Muscle of arm (tissue), 12 donors: Measurements from ENCODE around the gene TIMP1. TPM values are rescaled to one million over a fixed set of nuclear protein-coding genes. Genes with fewer than 3 reads are reported as not detected.
"Not testable (repeated sequence)": the region's sequence is repeated elsewhere in the genome, so short reads cannot be mapped to it uniquely, and the experiment has no call there.

Experiments
- DNase-seq: peaks from one replicate; pipeline ENCODE4 v3.0.0-alpha.2; 2013
- polyA plus RNA-seq, 12 donors: library from polyadenylated mRNA; unstranded; fragments of 120-200 nt; gene quantifications; one replicate each; pipeline ENCODE4 v1.2.1, GENCODE V29; 2013; ENCODE audit not compliant: insufficient read length in 12 of 12

Gene TIMP1
- polyA plus RNA-seq, 12 donors: 101 to 174 (median 134) TPM; not detected in 1

GRCh38 chrX:47595716-47596251 lies 13.5 kb downstream of the TIMP1 start:
- DNase-seq: no peak

DNA sequence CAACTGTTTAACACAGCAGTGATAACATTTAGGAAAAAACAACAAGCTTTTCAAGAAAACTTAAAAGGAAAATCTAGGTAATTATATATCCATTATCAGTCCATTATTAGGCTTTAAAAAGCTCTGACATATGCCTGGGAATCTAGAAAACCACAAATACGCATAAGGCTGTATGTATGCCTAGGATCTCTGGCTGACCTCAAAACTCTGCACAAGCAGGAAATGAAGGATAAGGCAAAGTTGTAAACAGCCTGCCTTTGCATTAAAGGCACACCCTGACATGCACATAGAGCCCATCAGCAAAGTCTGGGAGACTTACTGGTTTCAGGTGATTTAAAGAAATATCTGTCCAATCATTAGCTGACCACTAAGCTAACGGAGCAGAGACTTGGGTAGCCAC lies 14.0 kb downstream of the TIMP1 start:
- no peak for DNase-seq

DNA sequence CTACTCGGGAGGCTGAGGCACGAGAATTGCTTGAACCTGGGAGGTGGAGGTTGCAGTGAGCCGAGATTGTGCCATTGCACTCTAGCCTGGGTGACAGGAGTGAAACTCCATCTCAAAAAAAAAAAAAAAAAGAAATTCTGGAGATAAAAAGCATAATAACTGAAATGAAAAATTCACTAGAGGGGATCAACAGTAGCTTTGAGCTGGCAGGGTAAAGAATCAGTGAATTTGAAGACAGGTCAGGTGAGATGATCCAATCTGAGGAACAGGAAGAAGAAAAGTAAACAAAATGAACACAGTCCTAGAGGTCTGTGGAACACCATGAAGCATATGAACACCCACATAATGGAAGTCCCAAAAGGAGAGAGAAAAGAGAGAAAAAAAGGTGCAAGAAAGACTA lies 15.0 kb downstream of the TIMP1 start:
- no peak for DNase-seq

- not testable (repeated sequence) for DNase-seq
Observed at GRCh38 chrX:47603125-47603524, 20.9 kb downstream of the TIMP1 start.

DNA sequence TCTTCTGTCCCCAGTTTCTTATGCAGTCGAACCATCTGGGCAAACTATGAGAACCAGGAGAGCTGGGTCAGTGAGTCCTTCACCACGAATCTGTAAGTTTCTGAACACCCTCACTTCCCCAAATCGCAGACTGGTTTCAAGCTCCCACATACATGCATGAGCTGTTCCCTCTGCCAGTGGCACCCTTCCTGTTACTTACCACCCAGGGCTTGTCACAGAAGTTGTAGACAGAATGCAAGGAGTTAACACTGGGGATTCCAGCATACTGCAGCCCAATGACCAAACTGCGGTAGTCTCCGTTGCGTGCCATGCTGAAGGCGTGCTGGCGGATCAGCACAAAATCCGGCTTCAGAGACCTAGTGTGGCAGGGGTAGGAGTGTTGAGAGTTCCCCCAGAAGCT lies 22.8 kb downstream of the TIMP1 start:
- no peak for DNase-seq

GRCh38 chrX:47607091-47607490 lies 24.9 kb downstream of the TIMP1 start:
- DNase-seq: no peak

GRCh38 chrX:47608130-47608810 lies 26.0 kb downstream of the TIMP1 start:
- DNase-seq: no peak

- DNase-seq: no peak
Observed at GRCh38 chrX:47610511-47610910, 28.3 kb downstream of the TIMP1 start.

- no peak for DNase-seq
Observed at GRCh38 chrX:47611489-47611888, 29.3 kb downstream of the TIMP1 start.

- no peak for DNase-seq
Observed at GRCh38 chrX:47611926-47612325, 29.7 kb downstream of the TIMP1 start.

GRCh38 chrX:47612418-47612817 lies 30.2 kb downstream of the TIMP1 start:
- no peak for DNase-seq

- no peak for DNase-seq
Observed at GRCh38 chrX:47613082-47613481, 30.8 kb downstream of the TIMP1 start.

DNA sequence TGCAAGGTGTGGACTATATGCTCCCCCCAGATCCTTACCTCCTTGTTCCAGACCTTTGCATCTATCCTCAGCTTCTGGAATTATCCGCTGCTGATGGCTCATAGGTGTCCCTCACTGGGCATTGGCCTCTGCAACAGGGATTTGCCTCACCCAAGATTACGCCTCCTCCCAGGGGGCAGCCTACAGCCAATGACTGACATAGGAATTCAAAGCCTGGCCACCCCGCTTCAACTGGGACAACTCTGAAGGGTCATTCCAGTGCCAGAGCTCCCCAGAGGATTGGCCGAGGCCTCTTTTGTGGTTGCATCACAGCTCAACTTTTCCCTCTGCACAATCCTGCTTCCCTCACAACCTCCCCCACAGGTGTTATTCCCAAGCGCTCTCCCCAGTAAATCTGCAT lies 32.4 kb downstream of the TIMP1 start:
- no peak for DNase-seq

DNA sequence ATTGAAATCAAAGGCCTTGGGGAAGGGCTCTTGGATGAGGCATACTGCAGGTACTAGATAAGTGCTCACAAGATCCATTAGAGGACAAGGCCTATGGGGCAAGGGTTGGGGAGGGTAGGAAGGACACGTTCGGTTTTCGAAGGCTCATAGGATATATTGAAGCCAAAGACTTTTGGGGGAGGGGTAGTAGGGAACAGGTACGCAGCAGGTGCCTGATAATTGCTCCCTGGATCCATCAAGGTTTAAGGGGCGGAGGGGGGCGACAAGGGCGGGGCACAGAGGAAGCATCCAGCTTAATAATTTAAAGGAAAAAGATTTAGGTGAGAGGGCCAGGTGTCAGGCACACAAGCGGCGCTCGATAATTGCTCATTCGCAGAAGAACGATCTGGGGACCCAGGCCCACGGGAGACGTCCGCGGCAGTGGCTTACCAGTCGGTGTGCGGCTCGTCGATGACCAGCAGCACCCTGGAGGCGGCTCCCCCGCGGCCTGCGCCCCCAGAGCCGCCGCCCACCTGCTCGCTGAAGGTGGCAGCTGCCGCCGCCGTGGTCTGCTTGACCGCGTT lies 36.8 kb downstream of the TIMP1 start:
- no peak for DNase-seq

GRCh38 chrX:47619486-47620302 lies 37.5 kb downstream of the TIMP1 start, which contains the start of gene SYN1:
Gene SYN1 (minus strand): TSS chrX:47619857. CDS start chrX:47619728, 129 bp downstream.
- DNase-seq: peak; percentile 76

- DNase-seq: no peak
Observed at GRCh38 chrX:47620303-47620685, 38.1 kb downstream of the TIMP1 start.

- no peak for DNase-seq
Observed at GRCh38 chrX:47621851-47622250, 39.6 kb downstream of the TIMP1 start.

DNA sequence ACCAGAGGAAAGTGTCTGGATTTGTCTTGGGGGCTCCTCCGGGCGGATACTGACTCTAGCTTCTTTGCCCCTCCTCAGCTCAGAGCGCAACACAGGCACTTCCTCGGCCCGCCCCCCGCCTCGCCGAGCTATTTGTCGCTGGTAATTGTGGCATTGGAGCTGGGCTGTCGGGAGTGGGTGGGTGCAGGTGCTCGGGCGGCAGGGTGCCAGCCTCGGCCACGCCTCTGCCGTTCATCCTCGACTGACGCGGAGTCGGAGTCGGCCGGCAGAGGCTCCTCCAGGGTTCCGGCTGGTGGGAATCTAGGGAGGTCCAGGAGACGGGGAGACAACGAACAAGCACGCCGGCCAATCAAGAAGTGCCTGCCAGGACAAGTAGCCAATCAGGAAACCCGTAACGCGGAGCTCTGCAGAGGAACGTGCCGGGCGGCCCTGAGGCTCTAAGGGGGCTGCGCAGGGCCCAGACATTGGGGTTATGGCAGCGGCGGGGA lies 41.3 kb downstream of the TIMP1 start:
- DNase-seq: peak; percentile 55

DNA sequence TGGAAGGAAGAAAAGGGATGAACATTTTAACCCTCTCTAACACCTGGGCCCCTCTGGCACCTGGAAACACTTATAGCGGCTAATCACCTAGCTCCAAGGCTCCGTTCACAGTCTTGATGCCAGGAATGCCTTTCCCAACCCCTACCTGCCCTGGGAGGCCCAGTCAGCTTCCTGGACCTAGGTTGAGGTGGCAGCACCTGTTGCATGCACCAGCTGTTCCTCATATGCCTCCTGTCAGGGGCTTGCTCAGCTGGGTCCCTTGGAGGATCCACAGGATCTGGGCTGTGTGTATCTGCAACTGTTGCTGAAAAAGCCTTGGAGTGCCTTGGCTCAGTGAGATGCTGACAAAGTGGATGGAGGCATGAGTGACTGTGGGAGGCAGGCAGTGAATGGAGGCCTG lies 43.1 kb downstream of the TIMP1 start:
- DNase-seq: no peak

GRCh38 chrX:47628982-47629381 lies 46.7 kb downstream of the TIMP1 start:
- DNase-seq: no peak

DNA sequence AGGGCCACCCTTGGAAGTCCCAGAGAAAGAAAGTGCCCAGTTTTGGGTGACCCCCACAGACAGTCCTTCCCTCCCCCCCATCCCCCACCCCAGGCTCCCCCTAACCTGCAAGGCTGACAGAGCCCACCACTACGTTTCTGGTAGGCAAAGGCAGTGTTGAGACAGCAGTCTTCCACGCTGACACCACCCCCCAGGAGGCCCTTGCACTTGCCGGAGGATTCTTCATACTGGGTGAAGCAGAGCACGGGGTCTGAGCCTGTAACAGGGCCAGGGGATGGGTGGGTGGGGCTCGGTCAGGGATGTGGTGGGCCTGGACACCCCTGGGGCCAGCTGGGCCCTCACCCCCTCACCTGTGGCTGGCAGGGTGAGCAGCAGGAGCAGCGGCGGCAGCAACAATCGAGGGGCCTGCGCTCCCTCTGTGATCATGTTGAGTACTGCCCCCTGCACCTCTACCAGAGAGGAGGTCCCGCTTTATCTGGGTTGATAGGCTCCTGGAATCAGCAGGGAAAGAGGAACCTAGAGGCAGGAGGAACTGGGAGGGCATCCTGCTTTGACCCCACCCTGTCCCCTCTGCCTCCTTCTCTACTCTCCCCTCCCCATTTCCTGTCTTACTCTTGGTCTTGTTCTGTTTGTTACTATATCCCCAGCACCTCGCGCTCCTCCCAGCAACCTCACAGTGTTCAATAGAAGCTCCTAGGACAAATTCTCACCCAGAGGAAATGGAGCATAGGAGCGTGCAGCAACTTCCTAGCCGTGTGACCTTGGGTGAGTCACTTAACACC lies 47.4 kb downstream of the TIMP1 start, which contains the start of gene CFP:
Gene CFP, minus strand, starts transcription at position 512 of the 782 bp plus-strand sequence. Its CDS starts 86 bp downstream, at position 426.
- DNase-seq: no peak

DNA sequence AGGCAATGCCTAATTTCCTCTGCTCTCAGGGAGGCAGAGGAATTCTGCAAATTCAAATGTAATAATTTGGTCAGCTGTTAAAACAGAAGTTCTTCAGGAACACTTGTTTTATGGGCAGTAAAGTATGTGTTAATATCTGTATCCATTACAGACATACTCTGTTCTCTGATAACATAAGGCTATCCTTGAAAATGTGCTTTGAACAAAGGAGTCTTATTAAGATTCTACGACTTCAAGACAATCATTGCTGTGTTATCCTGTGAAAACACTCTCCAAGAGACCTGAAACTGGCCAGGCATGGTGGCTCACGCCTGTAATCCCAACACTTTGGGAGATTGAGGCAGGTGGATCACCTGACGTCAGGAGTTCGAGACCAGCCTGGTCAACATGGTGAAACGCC lies 49.4 kb downstream of the TIMP1 start:
- DNase-seq: no peak
